AG04450 (cell line): ENCODE data around the gene TUBB2A. TPM values are rescaled to one million over a fixed set of nuclear protein-coding genes. Genes with fewer than 3 reads are reported as not detected.
"Not testable (repeated sequence)": the region's sequence is repeated elsewhere in the genome, so short reads cannot be mapped to it uniquely, and the experiment has no call there.

Source experiments
- CTCF ChIA-PET: fragments of 300-600, 350-600 bp; formaldehyde crosslinking; extraction: SDS; loops from one replicate; lab custom pipeline; 2022; ENCODE audit warnings: antibody characterized with exemption, inconsistent platforms; lab: Charles Lee
- POLR2A ChIA-PET: fragments of 350-600 bp; formaldehyde crosslinking; extraction: SDS; loops from one replicate; lab custom pipeline; 2021; ENCODE audit warnings: antibody characterized with exemption, inconsistent platforms; lab: Yijun Ruan, JAX
- DNase-seq: peaks from one replicate; pipeline ENCODE4 v3.0.0-alpha.2; 2011; ENCODE audit warnings: low read depth, low spot score
- H3K27ac ChIP-seq: one replicate; pipeline ENCODE4 v1.5.1; 2012; ENCODE audit warnings: low read depth, low read length, control low read depth
- H3K27me3 ChIP-seq: one replicate; pipeline ENCODE4 v1.6.0; 2012; ENCODE audit warnings: low read length; ENCODE audit not compliant: control insufficient read depth, insufficient read depth
- H3K4me3 ChIP-seq: 2 replicates; pipeline ENCODE4 v1.5.1; 2011; ENCODE audit warnings: mild to moderate bottlenecking, low read depth, low read length, control low read depth
- H3K9me3 ChIP-seq: 2 replicates; pipeline ENCODE4 v1.5.1; 2012; ENCODE audit warnings: low read length; ENCODE audit not compliant: control insufficient read depth, insufficient read depth
- polyA plus RNA-seq: library from polyadenylated mRNA; depleted of rRNA; stranded (reverse); fragments of >200 nt; gene quantifications from 2 replicates; pipeline ENCODE4 v1.2.3, GENCODE V29; 2011
- TF ChIP-seq, protein P1 (sequence below): IDR thresholded peaks from 2 replicates; pipeline ENCODE4 v1.5.1; 2011; ENCODE audit warnings: low read depth, low read length, control low read depth, inconsistent platforms

TUBB2A gene
- polyA plus RNA-seq, 1 experiment, result 111 TPM

DNA sequence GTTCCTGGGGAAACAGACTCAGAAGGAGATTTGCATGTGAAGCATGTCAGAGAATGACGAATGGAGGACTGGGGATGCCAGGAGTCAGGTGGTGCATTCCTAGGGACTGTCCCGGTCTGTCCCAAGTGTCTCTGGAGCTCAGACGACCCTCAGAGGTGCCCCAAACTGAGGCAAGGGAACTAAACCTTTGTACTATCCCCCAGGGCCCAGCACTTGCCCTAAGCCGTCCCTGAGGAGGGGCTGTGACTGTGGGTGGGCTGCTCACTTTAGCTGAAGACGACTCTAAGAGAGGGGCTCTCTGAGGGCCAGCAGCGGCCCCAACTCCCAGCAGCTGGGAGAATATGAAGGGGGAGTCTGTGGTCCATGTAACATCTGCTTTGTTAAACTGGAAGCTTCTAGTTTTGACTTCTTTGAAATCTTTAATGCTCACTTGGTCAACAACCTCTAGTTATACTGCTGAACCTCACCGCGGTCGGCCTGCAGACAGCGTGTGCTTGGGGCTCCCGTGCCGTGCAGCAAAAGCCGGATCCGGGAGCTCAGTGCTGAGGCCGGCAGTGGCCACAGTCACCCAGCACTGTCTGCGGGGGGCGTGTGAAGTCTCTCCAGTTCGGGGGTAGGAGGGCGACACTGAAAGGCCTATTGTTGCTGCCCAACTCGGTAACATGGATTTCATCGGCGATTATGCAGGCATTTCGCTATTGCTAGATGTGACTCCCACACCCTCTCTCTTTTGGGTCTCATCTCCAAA is 35.9 kb upstream of the TUBB2A start:
- TF ChIP-seq, protein P1, sequence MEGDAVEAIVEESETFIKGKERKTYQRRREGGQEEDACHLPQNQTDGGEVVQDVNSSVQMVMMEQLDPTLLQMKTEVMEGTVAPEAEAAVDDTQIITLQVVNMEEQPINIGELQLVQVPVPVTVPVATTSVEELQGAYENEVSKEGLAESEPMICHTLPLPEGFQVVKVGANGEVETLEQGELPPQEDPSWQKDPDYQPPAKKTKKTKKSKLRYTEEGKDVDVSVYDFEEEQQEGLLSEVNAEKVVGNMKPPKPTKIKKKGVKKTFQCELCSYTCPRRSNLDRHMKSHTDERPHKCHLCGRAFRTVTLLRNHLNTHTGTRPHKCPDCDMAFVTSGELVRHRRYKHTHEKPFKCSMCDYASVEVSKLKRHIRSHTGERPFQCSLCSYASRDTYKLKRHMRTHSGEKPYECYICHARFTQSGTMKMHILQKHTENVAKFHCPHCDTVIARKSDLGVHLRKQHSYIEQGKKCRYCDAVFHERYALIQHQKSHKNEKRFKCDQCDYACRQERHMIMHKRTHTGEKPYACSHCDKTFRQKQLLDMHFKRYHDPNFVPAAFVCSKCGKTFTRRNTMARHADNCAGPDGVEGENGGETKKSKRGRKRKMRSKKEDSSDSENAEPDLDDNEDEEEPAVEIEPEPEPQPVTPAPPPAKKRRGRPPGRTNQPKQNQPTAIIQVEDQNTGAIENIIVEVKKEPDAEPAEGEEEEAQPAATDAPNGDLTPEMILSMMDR, result no peak
- peaks cover 6% of the 10 kb centered on the region for H3K27me3 ChIP-seq
- no peak overlapping the region for H3K4me3 ChIP-seq
- H3K9me3 ChIP-seq, result 0 out of 2 replicates have a peak, but pooled peaks cover 2% of the 10 kb centered on the region
- no peak overlapping the region for H3K27ac ChIP-seq
- POLR2A ChIA-PET, result no interaction called here
- DNase-seq, result no peak
- CTCF ChIA-PET, result no interaction called here

DNA sequence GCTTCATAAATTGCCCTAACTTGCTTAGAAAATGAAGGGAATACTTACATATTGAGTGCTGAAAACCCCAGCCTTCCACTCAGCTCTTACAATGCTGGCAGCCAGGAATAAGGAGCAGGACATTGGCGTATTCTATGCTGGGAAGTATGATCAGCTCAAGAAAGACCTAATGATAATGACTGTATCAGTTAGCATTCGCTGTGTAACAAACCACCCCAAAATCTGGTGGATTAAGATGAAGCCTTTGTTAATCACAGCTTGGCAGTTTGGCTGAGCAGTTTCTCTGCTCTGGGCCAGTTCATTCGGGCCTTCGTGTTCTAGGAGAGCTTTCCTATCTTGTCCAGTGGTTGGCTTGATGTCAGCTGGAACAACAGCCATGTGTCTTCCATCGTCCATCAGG is 33.4 kb upstream of the TUBB2A start:
- 0 out of 2 replicates have a peak, but pooled peaks cover 2% of the 10 kb centered on the region for H3K9me3 ChIP-seq
- no peak for DNase-seq
- H3K27me3 ChIP-seq, result peaks cover 17% of the 10 kb centered on the region
- ChIA-PET CTCF (no interaction called here), POLR2A (no interaction called here)
- H3K4me3 ChIP-seq, result no peak overlapping the region
- no peak overlapping the region for H3K27ac ChIP-seq
- TF ChIP-seq, protein P1, result no peak

DNA sequence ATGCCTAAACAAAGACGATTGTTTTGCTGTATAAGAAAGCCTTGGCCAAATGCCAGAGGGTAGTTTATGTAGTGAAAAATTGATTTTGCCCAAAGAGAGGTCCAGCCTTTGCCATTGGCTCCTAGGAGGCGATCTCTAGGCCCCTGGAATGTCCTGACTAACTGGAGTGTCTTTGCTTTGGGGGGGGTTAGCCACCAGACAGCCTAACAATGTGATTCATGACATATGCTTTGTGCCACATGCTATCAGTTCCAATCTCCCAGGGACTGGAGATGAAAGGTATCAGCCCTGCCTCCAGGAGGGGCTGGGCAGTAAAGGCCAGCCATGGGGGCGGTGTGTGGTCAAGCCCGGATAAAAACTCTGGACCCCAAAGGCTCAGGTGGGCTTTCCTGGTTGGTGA is 32.7 kb upstream of the TUBB2A start:
- Histone ChIP-seq H3K27ac (no peak overlapping the region), H3K27me3 (peaks cover 16% of the 10 kb centered on the region), H3K4me3 (no peak overlapping the region), H3K9me3 (0 out of 2 replicates have a peak, but pooled peaks cover 2% of the 10 kb centered on the region)
- POLR2A ChIA-PET, result no interaction called here
- CTCF ChIA-PET, result no interaction called here
- TF ChIP-seq, protein P1, result no peak
- DNase-seq, result no peak

DNA sequence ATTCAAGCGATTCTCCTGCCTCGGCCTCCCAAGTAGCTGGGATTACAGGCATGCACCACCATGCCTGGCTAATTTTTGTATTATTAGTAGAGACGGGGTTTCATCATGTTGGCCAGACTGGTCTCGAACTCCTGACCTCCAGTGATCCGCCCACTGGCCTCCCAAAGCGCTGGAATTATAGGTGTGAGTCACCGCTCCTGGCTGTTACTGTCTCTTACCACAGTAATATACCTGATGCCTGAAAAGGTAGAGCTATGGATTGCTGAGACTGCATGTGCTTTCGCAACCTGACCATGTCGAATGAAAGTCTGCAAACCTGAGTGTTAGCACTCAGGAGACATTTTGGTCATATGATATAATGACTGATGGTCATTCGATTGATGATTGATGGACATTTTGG is 31.8 kb upstream of the TUBB2A start:
- H3K27me3 ChIP-seq, result peaks cover 23% of the 10 kb centered on the region
- DNase-seq, CTCF ChIA-PET, H3K9me3 ChIP-seq, H3K4me3 ChIP-seq, H3K27ac ChIP-seq: not testable (repeated sequence)
- POLR2A ChIA-PET, result interaction anchor here (0.7 kb wide), 1 partner anchor 32 kb away, joined by 3 read pairs; the partner anchor contains the start of gene TUBB2A

DNA sequence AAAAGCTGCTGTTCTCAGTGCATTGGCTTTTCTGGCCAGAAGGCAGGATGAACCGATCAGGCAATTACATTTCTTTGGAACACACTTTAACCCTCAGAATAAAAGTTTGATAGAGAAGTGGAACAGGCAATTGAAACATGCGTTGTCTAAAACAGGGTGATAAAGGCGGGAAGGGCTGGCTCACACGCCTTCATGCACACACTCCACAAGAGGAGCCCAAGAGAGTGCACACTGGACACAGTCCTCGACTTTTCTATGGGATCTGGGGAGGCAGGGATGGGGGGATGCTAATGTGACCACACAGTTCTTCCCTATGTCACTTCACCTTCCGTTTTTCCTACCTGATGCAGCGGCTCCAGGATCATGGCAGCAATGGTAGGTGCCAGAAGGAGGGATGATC is 30.9 kb upstream of the TUBB2A start:
- no peak overlapping the region for H3K4me3 ChIP-seq
- ChIA-PET POLR2A (no interaction called here), CTCF (no interaction called here)

More for the DNA sequence above, 30.9 kb upstream of the TUBB2A start:
- TF ChIP-seq, protein P1, result no peak
- no peak for DNase-seq
- Histone ChIP-seq H3K27ac (no peak overlapping the region), H3K9me3 (0 out of 2 replicates have a peak, but pooled peaks cover 2% of the 10 kb centered on the region), H3K27me3 (peaks cover 32% of the 10 kb centered on the region)
